Subcutaneous abdominal adipose tissue (tissue), 5 donors: ENCODE results near the gene VPS52.

Experiments used
- H3K27ac ChIP-seq: one replicate; pipeline ENCODE4 v1.7.0; 2013; ENCODE audit warnings: low read depth, mild to moderate bottlenecking, inconsistent platforms, low read length, moderate library complexity
- H3K27me3 ChIP-seq, 5 donors: one replicate each; pipeline ENCODE4 v1.7.0; 2013; ENCODE audit warnings: low read length in 5 of 5, inconsistent platforms in 1 of 5; ENCODE audit not compliant: control insufficient read depth in 5 of 5, insufficient read depth in 4 of 5
- H3K36me3 ChIP-seq, 5 donors: one replicate each; pipeline ENCODE4 v1.7.0; 2013; ENCODE audit warnings: low read length in 5 of 5; ENCODE audit not compliant: control insufficient read depth in 5 of 5, insufficient read depth in 5 of 5
- H3K4me1 ChIP-seq, 5 donors: one replicate each; pipeline ENCODE4 v1.7.0; 2013; ENCODE audit warnings: low read length in 5 of 5, mild to moderate bottlenecking in 3 of 5, moderate library complexity in 1 of 5; ENCODE audit not compliant: control insufficient read depth in 5 of 5, insufficient read depth in 5 of 5
- H3K4me3 ChIP-seq, 5 donors: one replicate each; pipeline ENCODE4 v1.7.0; 2013; ENCODE audit warnings: low read length in 5 of 5, low read depth in 1 of 5
- H3K9ac ChIP-seq, 5 donors: one replicate each; pipeline ENCODE4 v1.7.0; 2013; ENCODE audit warnings: low read length in 5 of 5, mild to moderate bottlenecking in 4 of 5, moderate library complexity in 3 of 5
- H3K9me3 ChIP-seq, 5 donors: one replicate each; pipeline ENCODE4 v1.7.0; 2013; ENCODE audit warnings: low read length in 5 of 5; ENCODE audit not compliant: control insufficient read depth in 5 of 5
- donor health status: healthy.
- donor health status: healthy.
- donor health status: healthy.
- donor health status: healthy.
- donor health status: healthy.

The VPS52 gene

GRCh38 chr6:33206027-33206863, 65.4 kb downstream of the VPS52 start:
- Histone ChIP-seq H3K4me1 (peaks cover 14 to 50% (median 44%) of the 10 kb centered on the region in 5 donors), H3K27me3 (no peaks in the 10 kb centered on the region), H3K4me3 (no peak overlapping the region), H3K9ac (no peak overlapping the region), H3K27ac (no peak overlapping the region), H3K36me3 (peaks cover 7 to 40% (median 34%) of the 10 kb centered on the region in 5 donors), H3K9me3 (no peaks in the 10 kb centered on the region)

- Histone ChIP-seq H3K27ac (no peak overlapping the region), H3K9me3 (no peaks in the 10 kb centered on the region), H3K36me3 (peaks cover 7 to 34% (median 31%) of the 10 kb centered on the region in 5 donors), H3K9ac (peak overlapping the region in 4 of 5 donors; percentile 76 to 87 (median 84)), H3K4me3 (peak overlapping the region; percentile 60 to 88 (median 79)), H3K4me1 (peaks cover 14 to 53% (median 46%) of the 10 kb centered on the region in 5 donors), H3K27me3 (no peaks in the 10 kb centered on the region)
Observed at GRCh38 chr6:33205191-33206026, 66.3 kb downstream of the VPS52 start.

GRCh38 chr6:33204415-33205190, 67.1 kb downstream of the VPS52 start, which contains the start of gene HSD17B8:
HSD17B8 (plus strand) TSS chr6:33204655; CDS start chr6:33204669, 14 bp downstream.
- Histone ChIP-seq H3K4me1 (peaks cover 15 to 56% (median 50%) of the 10 kb centered on the region in 5 donors), H3K4me3 (peak within 1 kb of the TSS; percentile 60 to 88 (median 79)), H3K36me3 (peaks cover 7 to 26% (median 23%) of the 10 kb centered on the region in 5 donors), H3K27me3 (no peaks in the 10 kb centered on the region), H3K9ac (peak within 1 kb of the TSS in 4 of 5 donors; percentile 76 to 87 (median 84)), H3K27ac (peak within 1 kb of the TSS; percentile 50), H3K9me3 (no peaks in the 10 kb centered on the region)

GRCh38 chr6:33204165-33204414, 67.6 kb downstream of the VPS52 start:
- Histone ChIP-seq H3K4me3 (peak overlapping the region in 2 of 5 donors; percentile 11 to 88), H3K4me1 (peaks cover 17 to 60% (median 53%) of the 10 kb centered on the region in 5 donors), H3K27ac (peak overlapping the region; percentile 50), H3K36me3 (peaks cover 7 to 23% (median 19%) of the 10 kb centered on the region in 5 donors), H3K27me3 (no peaks in the 10 kb centered on the region), H3K9me3 (no peaks in the 10 kb centered on the region), H3K9ac (no peak overlapping the region)

GRCh38 chr6:33203443-33204164, 68.1 kb downstream of the VPS52 start:
- Histone ChIP-seq H3K4me3 (peak overlapping the region in 1 of 5 donors; percentile 11), H3K9me3 (no peaks in the 10 kb centered on the region), H3K9ac (no peak overlapping the region), H3K27me3 (no peaks in the 10 kb centered on the region), H3K27ac (peak overlapping the region; percentile 50), H3K4me1 (peaks cover 17 to 60% (median 52%) of the 10 kb centered on the region in 5 donors), H3K36me3 (peaks cover 7 to 23% (median 19%) of the 10 kb centered on the region in 5 donors)

- peak overlapping the region in 1 of 5 donors; percentile 16 for H3K9ac ChIP-seq
- H3K9me3 ChIP-seq: no peaks in the 10 kb centered on the region
- H3K27me3 ChIP-seq: no peaks in the 10 kb centered on the region
- no peak overlapping the region for H3K27ac ChIP-seq
- H3K4me1 ChIP-seq: peaks cover 17 to 65% (median 57%) of the 10 kb centered on the region in 5 donors
- peaks cover 7 to 26% (median 19%) of the 10 kb centered on the region in 5 donors for H3K36me3 ChIP-seq
- H3K4me3 ChIP-seq: no peak overlapping the region
Observed at GRCh38 chr6:33202799-33203198, 68.9 kb downstream of the VPS52 start.

- H3K27ac ChIP-seq: peak overlapping the region; percentile 96
Observed at GRCh38 chr6:33201935-33202334, 69.7 kb downstream of the VPS52 start.

GRCh38 chr6:33201147-33201545, 70.5 kb downstream of the VPS52 start:
- Histone ChIP-seq H3K27ac (peak overlapping the region; percentile 96), H3K9me3 (no peaks in the 10 kb centered on the region), H3K9ac (peak overlapping the region; percentile 89 to 99 (median 96)), H3K4me3 (peak overlapping the region; percentile 91 to 94 (median 92)), H3K36me3 (peaks cover 7 to 41% (median 34%) of the 10 kb centered on the region in 5 donors), H3K4me1 (peaks cover 17 to 64% (median 57%) of the 10 kb centered on the region in 5 donors), H3K27me3 (no peaks in the 10 kb centered on the region)

More at GRCh38 chr6:33201935-33202334, 69.7 kb downstream of the VPS52 start:
- H3K4me1 ChIP-seq: peaks cover 17 to 64% (median 57%) of the 10 kb centered on the region in 5 donors
- no peaks in the 10 kb centered on the region for H3K9me3 ChIP-seq
- peaks cover 7 to 34% (median 28%) of the 10 kb centered on the region in 5 donors for H3K36me3 ChIP-seq
- peak overlapping the region; percentile 91 to 94 (median 92) for H3K4me3 ChIP-seq
- no peaks in the 10 kb centered on the region for H3K27me3 ChIP-seq
- peak overlapping the region in 3 of 5 donors; percentile 22 to 98 (median 90) for H3K9ac ChIP-seq
